Fibroblast of skin of left quadriceps (primary cell): ENCODE data around the gene ZMYND19.
"Not testable (repeated sequence)": the region's sequence is repeated elsewhere in the genome, so short reads cannot be mapped to it uniquely, and the experiment has no call there.

Source experiments
- DNase-seq, 2 experiments: peaks; one replicate each; pipeline ENCODE4 v3.0.0-alpha.2; 2013; ENCODE audit warnings: low read depth in 2 of 2

ZMYND19 gene

DNA sequence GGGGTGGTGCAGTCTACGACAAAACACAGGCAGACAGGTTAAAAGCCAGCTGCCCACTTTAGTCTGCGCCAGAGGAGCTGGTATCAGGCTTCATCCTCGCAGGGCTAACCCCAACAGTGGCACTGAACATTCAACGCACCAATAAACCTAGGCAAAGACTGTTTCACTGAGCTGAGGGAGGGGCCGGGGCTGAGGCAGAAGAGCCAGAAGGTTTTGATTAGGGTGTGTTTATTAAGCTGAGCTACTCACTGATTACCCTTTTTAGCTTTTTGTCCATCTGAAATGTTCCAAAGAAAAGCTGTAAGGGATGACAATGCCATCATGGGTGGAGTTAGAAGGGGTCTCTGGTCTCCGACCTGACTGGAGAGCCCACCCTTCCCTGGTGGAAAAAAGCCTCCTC is 1.4 kb downstream of the ZMYND19 start:
- no peak for DNase-seq

GRCh38 chr9:137588311-137588710 is 2.0 kb downstream of the ZMYND19 start:
- DNase-seq, result no peak

- no peak for DNase-seq
Measured at GRCh38 chr9:137586854-137587253, 3.5 kb downstream of the ZMYND19 start.

DNA sequence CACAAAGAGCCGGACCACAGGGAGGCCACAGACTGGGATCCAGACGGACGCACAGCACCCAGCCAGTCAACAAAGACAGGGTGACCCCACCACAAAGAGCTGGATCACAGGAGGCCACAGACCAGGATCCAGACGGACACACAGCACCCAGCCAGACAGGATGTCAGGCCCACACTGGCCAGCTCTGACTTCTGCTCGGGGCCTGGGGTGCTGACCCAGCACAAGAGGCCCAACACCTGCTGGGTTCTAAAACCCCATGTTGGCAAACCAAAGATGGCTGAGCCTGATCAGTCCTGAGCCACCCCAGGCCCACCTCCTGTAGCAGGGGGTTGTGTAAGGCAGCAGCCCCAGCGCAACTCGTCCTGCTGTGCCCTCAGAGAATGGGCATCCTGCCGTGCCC is 6.4 kb downstream of the ZMYND19 start:
- no peak for DNase-seq

DNA sequence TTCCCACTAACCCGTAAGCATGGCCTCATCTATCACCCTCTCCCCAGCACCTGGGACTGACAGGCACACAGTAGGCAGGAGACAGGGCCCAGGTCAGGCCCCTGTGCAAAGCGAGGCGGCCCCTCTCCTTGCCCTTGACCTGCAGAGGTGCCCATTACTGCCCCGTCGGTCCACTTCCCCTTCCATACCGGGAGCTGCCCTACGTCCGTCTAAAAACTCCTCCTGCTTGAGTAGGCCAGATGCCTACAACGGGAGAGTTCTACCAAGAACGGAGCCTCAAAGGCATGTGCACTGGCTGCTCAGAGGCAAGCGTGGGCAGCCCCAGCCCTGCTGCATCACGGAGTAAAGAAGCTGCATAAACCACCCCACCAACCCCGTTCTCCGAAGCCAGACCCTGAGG is 7.0 kb downstream of the ZMYND19 start:
- DNase-seq, result no peak

DNA sequence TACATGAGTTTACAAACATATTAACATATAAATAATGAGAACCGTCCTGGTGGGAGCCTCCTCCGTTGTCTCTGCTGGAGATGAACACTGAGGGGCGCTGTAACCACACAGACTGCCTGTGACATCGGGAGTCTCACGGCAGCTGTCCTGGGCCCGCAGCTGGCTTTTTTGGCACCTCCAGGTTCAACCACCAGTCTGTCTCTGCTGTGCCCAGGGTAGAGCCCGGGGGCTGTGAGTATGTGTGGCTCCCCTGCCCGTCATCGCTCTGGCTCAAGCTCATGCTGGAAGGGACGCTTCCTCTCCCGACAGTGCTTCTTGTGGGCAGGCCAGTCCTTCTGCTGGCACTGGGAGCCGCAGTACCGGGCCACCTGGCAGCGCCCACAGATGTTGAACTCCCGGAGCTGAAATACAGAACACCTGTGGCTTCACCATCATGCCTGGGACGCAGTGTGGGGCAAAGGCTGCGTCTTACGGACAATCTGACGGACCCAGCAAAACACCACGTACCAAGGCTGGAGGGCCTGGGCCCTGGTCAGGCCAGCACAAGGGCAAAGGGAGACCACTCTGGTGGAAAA is 7.9 kb downstream of the ZMYND19 start:
- DNase-seq, result no peak

DNA sequence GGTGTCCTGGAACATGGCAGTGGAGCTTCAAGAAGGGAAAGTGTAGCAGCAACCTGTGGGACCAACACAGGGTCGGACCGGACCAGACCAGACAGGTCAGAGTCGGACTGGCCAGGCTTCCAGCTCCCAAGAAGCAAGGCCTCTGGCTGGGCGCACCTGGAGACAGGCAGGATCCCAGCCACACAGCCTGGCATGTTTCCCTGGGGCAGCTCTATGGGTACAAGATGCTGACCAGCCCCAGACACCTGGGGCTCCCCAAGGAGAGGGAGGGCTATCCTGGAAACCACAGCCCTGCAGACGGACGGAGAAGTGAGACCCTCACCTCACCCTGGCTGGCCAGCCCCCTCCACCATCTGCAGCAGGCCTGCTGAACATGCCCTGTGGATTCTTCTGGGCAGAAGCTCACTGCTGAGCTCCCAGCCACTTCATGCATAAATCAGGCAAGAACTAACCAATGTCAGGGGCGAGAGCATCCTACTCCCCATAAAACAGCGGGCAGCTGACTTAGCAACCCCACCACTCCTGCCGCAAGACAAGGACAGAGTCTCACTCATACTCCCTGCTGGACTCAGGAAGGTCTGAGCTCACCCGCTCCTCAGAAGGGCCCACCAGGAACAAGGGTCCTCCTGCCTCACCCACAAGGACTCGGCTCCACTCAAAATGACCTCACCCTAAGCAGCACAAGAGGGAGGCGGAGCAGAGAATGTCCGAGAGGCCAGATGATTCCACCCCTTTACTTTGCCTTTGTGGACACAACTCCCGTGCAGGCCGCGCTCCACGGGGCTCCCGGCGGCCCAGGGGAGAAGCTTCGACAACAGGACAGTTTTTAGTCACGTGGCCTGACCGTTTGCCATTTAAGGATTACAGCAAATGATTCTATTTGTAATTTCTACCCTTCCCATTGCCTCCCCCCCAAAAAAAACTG is 8.7 kb downstream of the ZMYND19 start:
- DNase-seq, result no peak

GRCh38 chr9:137580954-137581322 is 9.4 kb downstream of the ZMYND19 start:
- DNase-seq, result no peak

- no peak for DNase-seq
Measured at GRCh38 chr9:137580209-137580953, 9.9 kb downstream of the ZMYND19 start.

- no peak for DNase-seq
Measured at GRCh38 chr9:137579259-137579604, 11.1 kb downstream of the ZMYND19 start.

- peak; percentile 69 to 73 for DNase-seq
Measured at GRCh38 chr9:137578518-137579258, 11.6 kb downstream of the ZMYND19 start, which contains the start of gene DPH7. DPH7 (minus strand) TSS chr9:137578925; CDS start chr9:137578777, 148 bp downstream.

- no peak for DNase-seq
Measured at GRCh38 chr9:137575716-137576411, 14.4 kb downstream of the ZMYND19 start.

- DNase-seq, result no peak
Measured at GRCh38 chr9:137575364-137575715, 15.0 kb downstream of the ZMYND19 start.

DNA sequence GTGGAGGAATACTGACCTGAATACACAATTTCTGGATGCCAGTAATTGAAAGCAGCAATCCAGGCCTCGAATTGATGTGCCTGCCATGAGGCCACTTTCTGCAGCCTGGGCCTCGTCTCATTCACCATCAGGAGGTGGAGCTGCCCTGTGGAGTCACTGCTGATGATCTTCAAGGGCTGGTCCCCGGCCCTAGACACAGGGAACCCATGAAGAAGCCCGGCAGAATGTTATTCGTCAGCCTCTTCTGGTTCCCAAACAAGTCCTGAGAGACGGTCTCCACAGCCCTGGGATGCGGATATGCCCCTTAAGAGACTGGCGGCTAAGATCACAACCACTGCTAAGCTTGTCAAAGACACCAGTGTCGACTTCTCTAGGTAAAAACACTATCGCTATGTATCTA is 16.1 kb downstream of the ZMYND19 start:
- no peak for DNase-seq

DNA sequence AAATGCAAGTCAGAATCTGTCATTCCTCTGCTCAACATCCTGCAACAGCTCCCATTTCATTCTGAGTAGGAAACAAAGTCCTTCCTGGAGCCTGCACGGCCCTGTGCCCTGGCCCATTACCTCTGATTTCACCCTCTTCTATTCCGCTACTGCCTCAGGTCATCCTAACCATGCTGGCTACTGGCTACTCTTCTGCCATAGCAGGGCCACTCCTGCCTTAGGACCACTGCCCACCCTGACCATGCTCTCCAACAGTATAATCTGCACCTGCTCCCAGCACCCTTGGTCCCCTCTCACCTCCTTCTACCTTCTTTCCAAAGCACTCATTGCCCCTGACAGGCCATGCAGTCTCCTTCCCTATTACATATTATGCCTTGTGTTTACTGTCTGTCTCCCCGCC is 19.7 kb downstream of the ZMYND19 start:
- no peak for DNase-seq

- DNase-seq, result no peak
Measured at GRCh38 chr9:137569609-137570203, 20.6 kb downstream of the ZMYND19 start.

DNA sequence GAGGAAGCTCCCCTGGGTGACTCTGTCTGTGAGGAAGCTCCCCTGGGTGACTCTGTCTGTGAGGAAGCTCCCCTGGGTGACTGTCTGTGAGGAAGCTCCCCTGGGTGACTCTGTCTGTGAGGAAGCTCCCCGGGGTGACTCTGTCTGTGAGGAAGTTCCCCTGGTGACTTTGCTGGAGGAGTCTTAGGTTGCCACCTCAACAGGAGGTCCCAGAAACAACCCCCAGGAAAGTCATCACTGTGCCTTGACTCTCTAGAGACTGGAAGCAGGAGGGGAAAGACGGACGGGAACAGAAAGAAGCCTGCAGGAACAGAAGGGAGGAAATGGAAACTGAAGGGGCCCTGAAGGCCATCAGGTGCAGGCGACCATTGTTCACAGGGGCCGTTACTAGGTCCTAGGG is 21.9 kb downstream of the ZMYND19 start:
- DNase-seq, result not testable (repeated sequence)

DNA sequence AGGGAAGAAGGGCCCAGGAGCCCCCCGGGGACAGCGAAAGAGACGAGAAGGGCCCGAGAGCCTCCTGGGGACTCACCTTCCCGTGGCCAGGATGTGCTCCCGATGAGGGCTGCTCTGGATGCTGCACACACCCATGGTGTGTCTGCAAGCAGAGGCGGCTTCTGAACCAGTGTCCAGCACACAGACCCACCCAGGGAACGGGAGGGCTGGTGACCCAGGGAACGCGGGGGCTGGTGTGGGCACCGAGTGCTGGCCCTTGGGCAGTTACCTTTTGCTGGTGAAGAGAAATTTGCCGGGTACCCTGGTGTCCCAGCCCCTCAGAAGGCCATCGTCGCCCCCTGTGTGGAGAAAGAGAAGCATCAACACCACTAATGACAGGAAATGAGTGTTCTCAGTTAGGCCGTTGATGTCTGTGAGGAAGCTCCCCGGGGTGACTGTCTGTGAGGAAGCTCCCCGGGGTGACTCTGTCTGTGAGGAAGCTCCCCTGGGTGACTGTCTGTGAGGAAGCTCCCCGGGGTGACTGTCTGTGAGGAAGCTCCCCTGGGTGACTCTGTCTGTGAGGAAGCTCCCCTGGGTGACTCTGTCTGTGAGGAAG is 25.4 kb downstream of the ZMYND19 start:
- DNase-seq, result no peak

- DNase-seq, result no peak
Measured at GRCh38 chr9:137564134-137564533, 26.2 kb downstream of the ZMYND19 start.

- DNase-seq, result no peak
Measured at GRCh38 chr9:137558127-137558526, 32.2 kb downstream of the ZMYND19 start.
